ENCODE results near the gene COBLL1.

COBLL1 gene

GRCh38 chr2:164815071-164815793 lies 26.4 kb downstream of the COBLL1 start:
- TF ChIP-seq CTCF (IDR thresholded peaks at IDR 0.05; ENCODE audit: poor library complexity, severe bottlenecking): no peak
- Histone ChIP-seq H3K4me3 (ENCODE audit: severe bottlenecking) (no peak overlapping the region), H3K27me3 (ENCODE audit: insufficient read depth, poor library complexity, severe bottlenecking) (no peaks in the 10 kb centered on the region), H3K36me3 (ENCODE audit: low read depth) (peaks cover 5% of the 10 kb centered on the region; the same call in 1 of the 2 replicates), H3K9me3 (ENCODE audit: severe bottlenecking) (no peaks in the 10 kb centered on the region), H3K27ac (ENCODE audit: poor library complexity, severe bottlenecking) (no peak overlapping the region), H3K4me1 (ENCODE audit: insufficient read depth, poor library complexity, severe bottlenecking) (no peaks in the 10 kb centered on the region)
- ATAC-seq (ENCODE audit: low read depth) (no peak), DNase-seq (ENCODE audit: low spot score) (no peak)

GRCh38 chr2:164813535-164813934 lies 28.1 kb downstream of the COBLL1 start:
- DNase-seq (ENCODE audit: low spot score) (no peak), ATAC-seq (ENCODE audit: low read depth) (no peak)
- no peaks in the 10 kb centered on the region for H3K9me3 ChIP-seq (ENCODE audit: severe bottlenecking)
- peaks cover 3% of the 10 kb centered on the region for H3K4me1 ChIP-seq (ENCODE audit: insufficient read depth, poor library complexity, severe bottlenecking)
- no peak for TF ChIP-seq CTCF (IDR thresholded peaks at IDR 0.05; ENCODE audit: poor library complexity, severe bottlenecking)
- H3K36me3 ChIP-seq (ENCODE audit: low read depth): peaks cover 5% of the 10 kb centered on the region; the same call in 1 of the 2 replicates
- no peak overlapping the region for H3K27ac ChIP-seq (ENCODE audit: poor library complexity, severe bottlenecking)
- no peaks in the 10 kb centered on the region for H3K27me3 ChIP-seq (ENCODE audit: insufficient read depth, poor library complexity, severe bottlenecking)
- no peak overlapping the region for H3K4me3 ChIP-seq (ENCODE audit: severe bottlenecking)

- Histone ChIP-seq H3K27me3 (ENCODE audit: insufficient read depth, poor library complexity, severe bottlenecking) (no peaks in the 10 kb centered on the region), H3K36me3 (ENCODE audit: low read depth) (peaks cover 5% of the 10 kb centered on the region; the same call in 1 of the 2 replicates), H3K9me3 (ENCODE audit: severe bottlenecking) (no peaks in the 10 kb centered on the region), H3K27ac (ENCODE audit: poor library complexity, severe bottlenecking) (no peak overlapping the region), H3K4me1 (ENCODE audit: insufficient read depth, poor library complexity, severe bottlenecking) (peaks cover 3% of the 10 kb centered on the region), H3K4me3 (ENCODE audit: severe bottlenecking) (no peak overlapping the region)
- no peak for DNase-seq (ENCODE audit: low spot score)
- TF ChIP-seq CTCF (IDR thresholded peaks at IDR 0.05; ENCODE audit: poor library complexity, severe bottlenecking): no peak
- ATAC-seq (ENCODE audit: low read depth): no peak
These were observed 29.2 kb downstream of the COBLL1 start for GRCh38 chr2:164812378-164812777.

GRCh38 chr2:164811819-164812218 lies 29.8 kb downstream of the COBLL1 start:
- no peak for ATAC-seq (ENCODE audit: low read depth)
- H3K4me3 ChIP-seq (ENCODE audit: severe bottlenecking): no peak overlapping the region
- H3K4me1 ChIP-seq (ENCODE audit: insufficient read depth, poor library complexity, severe bottlenecking): peaks cover 3% of the 10 kb centered on the region
- no peak overlapping the region for H3K27ac ChIP-seq (ENCODE audit: poor library complexity, severe bottlenecking)
- H3K9me3 ChIP-seq (ENCODE audit: severe bottlenecking): no peaks in the 10 kb centered on the region
- no peaks in the 10 kb centered on the region for H3K27me3 ChIP-seq (ENCODE audit: insufficient read depth, poor library complexity, severe bottlenecking)
- no peak for TF ChIP-seq CTCF (IDR thresholded peaks at IDR 0.05; ENCODE audit: poor library complexity, severe bottlenecking)
- no peak for DNase-seq (ENCODE audit: low spot score)
- H3K36me3 ChIP-seq (ENCODE audit: low read depth): peaks cover 5% of the 10 kb centered on the region; the same call in 1 of the 2 replicates

- ATAC-seq (ENCODE audit: low read depth): no peak
- H3K4me1 ChIP-seq (ENCODE audit: insufficient read depth, poor library complexity, severe bottlenecking): peaks cover 3% of the 10 kb centered on the region
- H3K27me3 ChIP-seq (ENCODE audit: insufficient read depth, poor library complexity, severe bottlenecking): no peaks in the 10 kb centered on the region
These were observed 30.8 kb downstream of the COBLL1 start for GRCh38 chr2:164810843-164811242.

More at GRCh38 chr2:164810843-164811242, 30.8 kb downstream of the COBLL1 start:
- TF ChIP-seq CTCF (IDR thresholded peaks at IDR 0.05; ENCODE audit: poor library complexity, severe bottlenecking): no peak
- H3K27ac ChIP-seq (ENCODE audit: poor library complexity, severe bottlenecking): no peak overlapping the region
- H3K9me3 ChIP-seq (ENCODE audit: severe bottlenecking): no peaks in the 10 kb centered on the region
- peaks cover 5% of the 10 kb centered on the region; the same call in 1 of the 2 replicates for H3K36me3 ChIP-seq (ENCODE audit: low read depth)
- H3K4me3 ChIP-seq (ENCODE audit: severe bottlenecking): no peak overlapping the region
- DNase-seq (ENCODE audit: low spot score): no peak

Data from RWPE2 (cell line).